GM21360 (cell line): Measurements from ENCODE around the gene ARL13A.
A peak's percentile ranks its signal among the peaks of the same experiment; 100 is the strongest.
"Not testable (repeated sequence)": the region's sequence is repeated elsewhere in the genome, so short reads cannot be mapped to it uniquely, and the experiment has no call there.

Experiments
- ATAC-seq: cut with Tn5 transposase; IDR thresholded peaks from one replicate; pipeline ENCODE4 v1.9.1; 2021; ENCODE audit warnings: mild to moderate bottlenecking, moderate library complexity; ENCODE audit not compliant: unreplicated experiment

The ARL13A gene

GRCh38 chrX:100969408-100969807, at the start of gene ARL13A:
Gene ARL13A (plus strand): TSS chrX:100969708. CDS start chrX:100973690, 3,982 bp downstream.
- no peak for ATAC-seq

GRCh38 chrX:100924375-100924774, 45.1 kb upstream of the ARL13A start:
- no peak for ATAC-seq

- no peak for ATAC-seq
These were observed 43.1 kb upstream of the ARL13A start for GRCh38 chrX:100926453-100926852.

GRCh38 chrX:100928660-100929613, 40.6 kb upstream of the ARL13A start, which contains the start of gene XKRX:
Gene XKRX (minus strand): TSS chrX:100928917. CDS start chrX:100928304, 613 bp downstream.
- no peak for ATAC-seq

GRCh38 chrX:100931218-100931924, 38.1 kb upstream of the ARL13A start:
- ATAC-seq: peak; percentile 74

GRCh38 chrX:100931925-100932285, 37.6 kb upstream of the ARL13A start:
- peak; percentile 19 for ATAC-seq

- ATAC-seq: no peak
These were observed 33.7 kb upstream of the ARL13A start for GRCh38 chrX:100935767-100936166.

GRCh38 chrX:100939333-100939732, 30.2 kb upstream of the ARL13A start:
- ATAC-seq: no peak

- no peak for ATAC-seq
These were observed 24.9 kb upstream of the ARL13A start for GRCh38 chrX:100944601-100945000.

- no peak for ATAC-seq
These were observed 23.1 kb upstream of the ARL13A start for GRCh38 chrX:100946299-100946927.

- ATAC-seq: no peak
These were observed 21.0 kb upstream of the ARL13A start for GRCh38 chrX:100948557-100948956.

- ATAC-seq: no peak
These were observed 6.7 kb upstream of the ARL13A start for GRCh38 chrX:100962811-100963210.

- ATAC-seq: no peak
These were observed 5.1 kb upstream of the ARL13A start for GRCh38 chrX:100964362-100964761.

GRCh38 chrX:100969936-100970335, 428 bp downstream of the ARL13A start:
- ATAC-seq: no peak

GRCh38 chrX:100973411-100973810, 3.9 kb downstream of the ARL13A start:
- no peak for ATAC-seq

- no peak for ATAC-seq
These were observed 5.7 kb downstream of the ARL13A start for GRCh38 chrX:100975212-100975611.

- no peak for ATAC-seq
These were observed 6.7 kb downstream of the ARL13A start for GRCh38 chrX:100976211-100976610.

GRCh38 chrX:100979881-100980607, 10.5 kb downstream of the ARL13A start:
- no peak for ATAC-seq

- no peak for ATAC-seq
These were observed 11.3 kb downstream of the ARL13A start for GRCh38 chrX:100980608-100981497.

- ATAC-seq: not testable (repeated sequence)
These were observed 12.0 kb downstream of the ARL13A start for GRCh38 chrX:100981498-100981845.
